Caco-2 (cell line): ENCODE results near the gene PGR. TPM values are rescaled to one million over a fixed set of nuclear protein-coding genes. Genes with fewer than 3 reads are reported as not detected.

Source experiments
- BruUV-seq: library from RNA; stranded (reverse); fragments of 400-500 nt; replicated peaks from 2 replicates; lab custom pipeline; 2021; lab: Mats Ljungman, UMichigan
- CTCF ChIA-PET: fragments of 300-600 bp; sonication (Branson Sonifier 250); formaldehyde crosslinking; loops from one replicate; lab custom pipeline; 2022; ENCODE audit warnings: antibody characterized with exemption; lab: Charles Lee
- POLR2A ChIA-PET: fragments of 300-600 bp; sonication (Branson Sonifier 250); formaldehyde crosslinking; loops from one replicate; lab custom pipeline; 2022; ENCODE audit warnings: antibody characterized with exemption; lab: Charles Lee
- DNase-seq, 2 experiments: peaks; one replicate each; pipeline versions ENCODE4 v3.0.0 to v3.0.0-alpha.2; 2020 to 2022
- H3K27me3 ChIP-seq: replicated peaks from 2 replicates; pipeline ENCODE4 v1.6.0; 2011; ENCODE audit warnings: low read length; ENCODE audit not compliant: control insufficient read depth, insufficient read depth
- H3K36me3 ChIP-seq: 2 replicates; pipeline ENCODE4 v1.5.1; 2011; ENCODE audit warnings: low read length; ENCODE audit not compliant: control insufficient read depth, insufficient read depth
- H3K4me1 ChIP-seq: fragments of 250-450 bp; sonication (Bioruptor Pico); 2 replicates; pipeline ENCODE4 v1.5.1; 2020; ENCODE audit warnings: mild to moderate bottlenecking
- H3K4me3 ChIP-seq: 2 replicates; pipeline ENCODE4 v1.5.1; 2011; ENCODE audit warnings: low read depth, mild to moderate bottlenecking, control low read depth, low read length
- H3K9me3 ChIP-seq: fragments of 250-450 bp; sonication (Bioruptor Pico); 2 replicates; pipeline ENCODE4 v1.5.1; 2020; ENCODE audit warnings: mild to moderate bottlenecking, moderate library complexity
- H3K27ac Mint-ChIP-seq: one replicate; pipeline ENCODE4 v1.8.0; 2022; ENCODE audit warnings: mixed read lengths; ENCODE audit not compliant: unreplicated experiment
- H3K27me3 Mint-ChIP-seq: one replicate; pipeline ENCODE4 v1.8.0; 2022; ENCODE audit warnings: mixed read lengths; ENCODE audit not compliant: insufficient read depth, unreplicated experiment
- H3K36me3 Mint-ChIP-seq: one replicate; pipeline ENCODE4 v1.8.0; 2022; ENCODE audit warnings: mild to moderate bottlenecking, mixed read lengths; ENCODE audit not compliant: insufficient read depth, unreplicated experiment
- H3K4me1 Mint-ChIP-seq: one replicate; pipeline ENCODE4 v1.8.0; 2022; ENCODE audit warnings: low read depth, mixed read lengths; ENCODE audit not compliant: unreplicated experiment
- H3K4me3 Mint-ChIP-seq: one replicate; pipeline ENCODE4 v1.8.0; 2022; ENCODE audit warnings: mild to moderate bottlenecking, moderate library complexity, mixed read lengths; ENCODE audit not compliant: unreplicated experiment
- H3K9me3 Mint-ChIP-seq: one replicate; pipeline ENCODE4 v1.8.0; 2022; ENCODE audit warnings: mixed read lengths; ENCODE audit not compliant: unreplicated experiment
- CTCF ChIP-seq, 2 experiments: fragments of 200-600 bp in 1 of 2; IDR thresholded peaks; 1 replicate in 1 of 2; 2 replicates in 1 of 2; pipeline versions ENCODE4 v1.5.1 to v1.8.0; 2011 to 2022; ENCODE audit warnings: antibody characterized with exemption in 1 of 2, control low read depth in 1 of 2, inconsistent platforms in 1 of 2, low read depth in 1 of 2, low read length in 1 of 2, mild to moderate bottlenecking in 1 of 2, moderate library complexity in 1 of 2; ENCODE audit not compliant: insufficient read depth in 1 of 2, severe bottlenecking in 1 of 2, unreplicated experiment in 1 of 2
- intact Hi-C: fragments of 100-400 bp; cut with micrococcal nuclease; formaldehyde crosslinking; loops from one replicate; pipeline ENCODE4 v1.10.0; 2022; ENCODE audit not compliant: unreplicated experiment
- total RNA-seq: library from RNA; stranded (reverse); gene quantifications from 2 replicates; pipeline ENCODE4 v1.2.3, GENCODE V29; 2022

The PGR gene
- total RNA-seq, 1 experiment from 2014 or later, result not detected

GRCh38 chr11:101166038-101166437 is 36.4 kb upstream of the PGR start:
- no peaks in the 10 kb centered on the region for H3K4me1 ChIP-seq
- H3K4me3 Mint-ChIP-seq, result no peak overlapping the region
- ChIA-PET POLR2A (no interaction called here), CTCF (no interaction called here)
- no peak overlapping the region for H3K27ac Mint-ChIP-seq
- no peak for TF ChIP-seq CTCF (IDR thresholded peaks at IDR 0.05; ENCODE audit: insufficient read depth in 1 of 2, low read depth in 1 of 2, low read length in 1 of 2, severe bottlenecking in 1 of 2, unreplicated experiment in 1 of 2)
- no peaks in the 10 kb centered on the region for H3K36me3 ChIP-seq
- H3K27me3 ChIP-seq, result no peaks in the 10 kb centered on the region
- H3K9me3 ChIP-seq, result no peaks in the 10 kb centered on the region; the same call in 1 of the 2 replicates
- H3K27me3 Mint-ChIP-seq, result peaks cover 6% of the 10 kb centered on the region
- H3K4me1 Mint-ChIP-seq, result no peaks in the 10 kb centered on the region
- BruUV-seq, result no TSS peak
- H3K36me3 Mint-ChIP-seq, result no peaks in the 10 kb centered on the region
- no peak for DNase-seq
- no peak overlapping the region for H3K4me3 ChIP-seq
- intact Hi-C loops, result no loop called here
- H3K9me3 Mint-ChIP-seq, result peaks cover 20% of the 10 kb centered on the region

GRCh38 chr11:101158119-101158518 is 28.5 kb upstream of the PGR start:
- H3K9me3 ChIP-seq, result peaks cover 32% of the 10 kb centered on the region
- peaks cover 5% of the 10 kb centered on the region for H3K36me3 Mint-ChIP-seq
- DNase-seq, result no peak
- BruUV-seq, result no TSS peak
- TF ChIP-seq CTCF (IDR thresholded peaks at IDR 0.05; ENCODE audit: insufficient read depth in 1 of 2, low read depth in 1 of 2, low read length in 1 of 2, severe bottlenecking in 1 of 2, unreplicated experiment in 1 of 2), result no peak
- no peaks in the 10 kb centered on the region for H3K4me1 ChIP-seq
- ChIA-PET POLR2A (no interaction called here), CTCF (no interaction called here)
- intact Hi-C loops, result no loop called here
- no peaks in the 10 kb centered on the region for H3K27me3 ChIP-seq
- H3K36me3 ChIP-seq, result no peaks in the 10 kb centered on the region
- peaks cover 53% of the 10 kb centered on the region for H3K9me3 Mint-ChIP-seq
- no peaks in the 10 kb centered on the region for H3K4me1 Mint-ChIP-seq
- no peak overlapping the region for H3K27ac Mint-ChIP-seq
- no peaks in the 10 kb centered on the region for H3K27me3 Mint-ChIP-seq
- no peak overlapping the region for H3K4me3 ChIP-seq
- H3K4me3 Mint-ChIP-seq, result no peak overlapping the region

- Mint-ChIP-seq H3K36me3 (no peaks in the 10 kb centered on the region), H3K27me3 (peaks cover 6% of the 10 kb centered on the region), H3K4me3 (no peak overlapping the region), H3K27ac (no peak overlapping the region), H3K9me3 (no peaks in the 10 kb centered on the region), H3K4me1 (no peaks in the 10 kb centered on the region)
- Histone ChIP-seq H3K27me3 (0 out of 2 replicates have a peak, but pooled peaks cover 2% of the 10 kb centered on the region), H3K9me3 (no peaks in the 10 kb centered on the region), H3K4me1 (no peaks in the 10 kb centered on the region), H3K36me3 (no peaks in the 10 kb centered on the region), H3K4me3 (no peak overlapping the region)
- DNase-seq, result no peak
- intact Hi-C loops, result no loop called here
- no TSS peak for BruUV-seq
- ChIA-PET POLR2A (no interaction called here), CTCF (no interaction called here)
- no peak for TF ChIP-seq CTCF (IDR thresholded peaks at IDR 0.05; ENCODE audit: insufficient read depth in 1 of 2, low read depth in 1 of 2, low read length in 1 of 2, severe bottlenecking in 1 of 2, unreplicated experiment in 1 of 2)
These were observed 8.8 kb upstream of the PGR start for GRCh38 chr11:101138245-101138930.
